Measurements from ENCODE around the gene KRT25.
A peak's percentile ranks its signal among the peaks of the same experiment; 100 is the strongest.

KRT25 gene, protein sequence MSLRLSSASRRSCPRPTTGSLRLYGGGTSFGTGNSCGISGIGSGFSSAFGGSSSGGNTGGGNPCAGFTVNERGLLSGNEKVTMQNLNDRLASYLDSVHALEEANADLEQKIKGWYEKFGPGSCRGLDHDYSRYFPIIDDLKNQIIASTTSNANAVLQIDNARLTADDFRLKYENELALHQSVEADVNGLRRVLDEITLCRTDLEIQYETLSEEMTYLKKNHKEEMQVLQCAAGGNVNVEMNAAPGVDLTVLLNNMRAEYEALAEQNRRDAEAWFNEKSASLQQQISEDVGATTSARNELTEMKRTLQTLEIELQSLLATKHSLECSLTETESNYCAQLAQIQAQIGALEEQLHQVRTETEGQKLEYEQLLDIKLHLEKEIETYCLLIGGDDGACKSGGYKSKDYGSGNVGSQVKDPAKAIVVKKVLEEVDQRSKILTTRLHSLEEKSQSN

DNA sequence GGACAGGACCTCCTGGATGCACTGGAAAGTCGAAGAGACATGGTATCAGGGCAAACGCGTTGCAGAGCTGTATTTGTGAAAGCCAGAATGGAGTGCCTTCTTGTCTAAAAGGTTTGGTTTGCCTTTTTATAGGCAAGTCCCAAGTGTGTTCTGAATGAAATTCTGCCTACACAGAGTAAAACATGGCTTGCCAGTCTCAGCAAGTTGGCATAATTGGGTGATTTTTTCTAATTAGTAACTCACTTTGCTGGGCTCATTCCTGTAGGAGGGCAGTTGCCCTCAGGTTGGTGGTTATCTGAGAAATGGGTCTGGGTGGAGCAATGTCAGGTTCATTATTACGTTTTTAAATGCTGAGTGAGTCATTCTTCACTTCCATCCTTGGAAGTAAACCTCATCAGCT, at the start of gene KRT25:
Gene KRT25, minus strand, starts transcription at position 101 of the 400 bp plus-strand sequence. Its CDS starts 60 bp downstream, at position 41.
- no peak for DNase-seq (ENCODE audit: low read depth)

DNA sequence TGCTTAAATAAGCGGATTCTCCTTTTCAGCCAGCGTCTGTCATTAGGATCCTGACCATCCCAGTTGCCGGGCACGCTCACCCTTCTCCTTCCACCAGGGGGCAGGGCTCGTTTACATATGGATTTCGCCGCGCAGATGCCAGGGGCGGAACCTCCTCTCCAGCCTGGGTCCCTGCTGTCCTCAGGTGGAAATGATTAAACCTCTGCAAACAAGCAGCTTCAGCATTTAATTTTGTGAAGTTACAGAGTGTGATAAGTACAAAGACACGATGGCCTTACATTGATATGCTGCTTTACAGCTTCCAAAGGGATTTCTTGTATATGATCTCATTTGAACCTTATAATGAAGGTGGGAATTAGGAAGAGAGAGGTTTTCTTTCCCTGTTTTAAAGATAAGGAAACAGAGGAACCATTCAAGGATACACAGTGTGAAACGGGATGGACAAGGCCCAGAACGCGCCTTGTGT, 48.5 kb upstream of the KRT25 start:
- peak; percentile 55 for DNase-seq (ENCODE audit: low read depth)

DNA sequence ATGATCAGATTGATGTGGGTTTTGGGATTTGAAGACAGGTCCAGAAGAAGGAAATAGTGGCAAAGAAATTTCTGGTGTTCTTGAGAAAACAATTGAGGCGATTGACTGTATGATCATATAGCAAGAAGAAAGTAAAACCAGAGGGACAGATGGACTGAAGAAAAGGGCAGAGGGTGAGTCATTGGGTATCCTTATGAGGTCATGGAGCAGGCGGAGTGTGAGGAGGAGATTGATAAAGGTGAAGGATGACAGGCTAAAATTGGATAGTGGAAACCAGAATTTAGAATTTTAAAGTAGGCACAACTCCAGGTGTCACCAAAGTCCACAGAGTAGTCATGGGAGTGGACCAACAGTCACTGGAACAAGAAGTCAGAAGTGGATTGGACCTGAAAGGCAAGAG, 46.0 kb upstream of the KRT25 start:
- DNase-seq (ENCODE audit: low read depth) = no peak

DNA sequence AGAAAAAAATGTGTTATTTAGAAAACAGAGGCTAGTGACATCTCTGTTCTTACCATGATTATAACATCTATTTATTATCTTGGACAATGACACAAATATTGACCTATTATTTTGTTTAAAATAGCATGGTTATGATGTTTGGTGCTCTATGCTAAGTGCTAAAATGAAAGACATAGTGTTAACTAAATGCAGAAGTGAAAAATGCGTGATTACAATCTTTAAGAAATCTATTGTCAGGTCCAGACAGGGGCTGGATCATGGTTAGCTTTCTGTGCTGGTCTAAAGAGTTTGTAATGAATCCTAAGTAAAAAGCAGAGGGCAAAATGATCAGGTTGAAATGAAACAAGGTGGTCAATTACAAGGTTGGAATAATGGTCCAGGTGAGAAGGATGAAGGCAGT, 45.2 kb upstream of the KRT25 start:
- no peak for DNase-seq (ENCODE audit: low read depth)

DNA sequence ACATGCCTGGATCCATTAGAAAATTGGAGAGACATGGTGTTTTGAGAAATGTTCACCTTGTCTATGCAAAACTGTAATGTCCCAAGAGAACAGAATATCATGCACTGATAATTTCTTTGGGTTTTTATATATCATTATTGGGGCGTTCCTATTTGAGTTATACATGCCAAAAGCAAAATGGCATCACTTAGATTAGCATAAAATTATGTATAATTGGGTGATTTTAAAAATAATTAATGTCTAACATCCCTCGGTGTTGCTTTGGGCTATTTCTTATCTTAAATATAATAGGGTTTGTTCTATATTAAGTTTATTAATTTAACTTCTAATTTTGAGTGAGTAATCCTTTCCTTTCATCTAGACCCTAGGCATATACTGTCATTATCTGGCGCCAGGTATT, 44.7 kb upstream of the KRT25 start, which contains the start of gene KRT28:
Gene KRT28, minus strand, starts transcription at position 101 of the 400 bp plus-strand sequence. Its CDS starts 66 bp downstream, at position 35.
- DNase-seq (ENCODE audit: low read depth) = no peak

DNA sequence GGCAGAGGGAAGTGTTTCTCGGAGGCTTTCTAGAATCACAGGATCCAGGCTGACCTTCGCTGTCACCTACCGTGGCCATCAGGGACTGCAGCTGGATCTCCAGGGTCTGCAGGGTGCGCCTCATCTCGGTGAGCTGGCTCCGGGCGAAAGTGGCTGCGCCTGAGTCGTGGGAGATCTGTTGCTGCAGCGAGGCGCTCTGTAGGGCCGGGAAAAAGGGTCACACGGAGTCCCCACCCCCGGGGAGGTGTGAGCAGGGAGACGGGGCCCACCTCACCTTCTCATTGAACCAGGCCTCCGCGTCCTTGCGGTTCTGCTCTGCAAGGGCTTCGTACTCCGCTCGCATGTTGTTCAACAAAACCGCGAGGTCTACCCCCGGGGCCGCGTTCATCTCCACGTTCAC, 41.7 kb upstream of the KRT25 start:
- DNase-seq (ENCODE audit: low read depth) = no peak

DNA sequence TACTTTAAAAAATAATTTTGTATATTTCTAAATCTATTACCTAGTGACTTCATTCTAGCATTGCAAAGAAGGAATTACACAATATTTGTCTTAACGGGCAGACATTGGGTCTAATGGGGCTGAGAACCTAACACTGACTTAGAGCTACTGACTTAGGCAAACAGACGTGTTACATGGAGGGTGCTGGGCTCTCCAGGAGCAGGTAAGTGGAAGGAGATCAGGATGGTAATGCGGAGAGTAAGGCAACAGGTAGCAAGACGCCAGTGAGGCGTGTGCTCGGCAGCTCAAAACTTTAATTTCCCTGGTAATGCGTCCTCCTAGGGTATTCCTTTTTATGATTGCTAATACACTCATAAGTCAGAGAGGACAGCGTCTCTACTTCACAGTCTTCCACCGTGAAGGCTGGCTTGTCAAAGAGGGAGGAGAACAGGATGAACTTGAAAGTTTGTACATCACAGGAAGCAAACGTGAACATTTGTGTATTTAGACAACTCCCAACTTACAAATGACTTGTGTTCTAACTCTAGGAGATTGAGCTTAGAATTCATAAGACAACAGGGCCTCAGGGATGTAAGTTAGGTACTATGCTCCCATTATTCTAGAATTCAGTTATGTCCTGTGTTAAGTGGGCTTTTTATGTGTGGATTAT, 40.0 kb upstream of the KRT25 start:
- DNase-seq (ENCODE audit: low read depth) = no peak

DNA sequence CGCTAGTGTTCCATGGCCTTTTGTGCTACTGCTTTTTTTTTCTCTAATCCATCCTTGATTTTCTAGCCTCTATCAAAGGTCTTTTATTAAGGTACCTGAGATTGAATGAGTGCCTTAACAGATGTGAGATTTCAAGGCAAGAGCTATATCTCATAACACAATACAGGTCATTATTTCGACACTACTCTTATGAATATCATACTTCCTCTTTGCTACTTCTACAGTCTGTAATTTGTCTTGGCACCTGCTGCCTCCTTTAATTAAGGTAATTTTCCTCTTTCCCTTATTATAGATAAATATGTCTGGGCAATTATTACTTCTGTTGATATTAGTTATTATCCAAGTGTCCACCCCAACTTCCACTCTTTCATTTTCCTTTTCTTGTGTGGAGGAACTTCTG, 39.3 kb upstream of the KRT25 start:
- no peak for DNase-seq (ENCODE audit: low read depth)

DNA sequence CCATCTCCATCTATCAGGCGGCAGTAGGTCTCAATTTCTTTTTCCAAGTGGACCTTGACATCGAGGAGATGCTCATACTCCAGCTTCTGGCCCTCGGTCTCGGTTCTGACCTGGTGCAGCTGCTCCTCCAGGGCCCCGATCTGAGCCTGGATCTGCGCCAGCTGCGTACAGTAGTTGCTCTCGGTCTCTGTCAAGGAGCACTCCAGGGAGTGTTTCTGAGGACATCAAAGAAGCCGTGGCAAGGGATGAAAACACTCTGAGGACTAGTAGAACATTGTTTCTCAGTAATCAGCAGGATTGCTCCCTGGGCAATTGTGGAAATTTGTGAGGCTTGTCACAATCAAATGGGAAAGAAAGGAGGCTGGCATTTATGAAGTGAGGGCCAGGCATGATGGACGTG, 38.7 kb upstream of the KRT25 start:
- no peak for DNase-seq (ENCODE audit: low read depth)

DNA sequence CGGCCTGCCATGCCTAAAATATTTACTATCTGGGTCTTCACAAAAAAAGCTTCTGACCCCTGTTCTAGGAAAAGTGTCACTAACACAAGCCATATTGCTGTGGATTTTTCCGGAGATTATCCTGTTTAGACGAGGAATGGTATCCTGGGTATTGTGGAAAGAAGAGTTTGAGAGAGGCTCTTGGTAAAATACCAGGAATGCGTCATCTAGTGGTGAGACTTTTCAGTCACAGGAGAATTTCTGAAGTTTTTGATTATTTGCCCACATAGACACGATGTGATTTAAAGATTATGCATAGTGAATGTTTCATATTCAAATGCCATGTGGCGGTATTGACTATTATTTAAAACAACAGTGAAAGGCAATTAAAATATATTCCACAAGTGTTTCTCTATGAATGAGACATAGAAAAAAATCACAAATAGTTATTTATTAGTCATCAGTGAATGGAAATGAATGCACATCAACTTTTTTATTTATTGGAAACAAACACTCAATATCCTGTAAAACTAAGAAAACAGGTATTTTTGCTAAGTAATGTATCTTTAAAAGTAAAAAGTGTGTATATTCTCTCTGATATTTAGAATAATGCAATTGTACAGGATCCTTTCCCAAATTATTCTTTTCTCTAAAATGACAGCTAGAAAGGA, 36.8 kb upstream of the KRT25 start:
- peak; percentile 18 for DNase-seq (ENCODE audit: low read depth)

DNA sequence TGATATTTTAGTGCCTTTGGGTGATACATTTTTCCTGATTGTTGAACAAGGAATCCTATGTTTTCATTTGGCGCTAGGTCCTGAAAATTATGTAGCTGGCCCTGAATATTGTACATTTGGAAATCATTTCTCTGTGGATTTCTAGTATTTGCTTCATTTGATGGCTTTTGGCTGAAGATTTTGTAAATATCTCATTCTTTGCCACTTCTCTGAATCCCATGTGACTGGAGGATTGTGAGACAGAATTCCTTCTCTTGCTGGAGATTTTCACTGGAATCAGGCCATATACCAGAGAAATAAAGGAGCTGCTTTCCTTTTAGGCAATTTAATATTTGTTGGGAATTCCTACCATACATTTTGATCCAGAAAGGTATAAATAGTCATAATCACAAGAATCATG, 36.0 kb upstream of the KRT25 start:
- DNase-seq (ENCODE audit: low read depth) = no peak

DNA sequence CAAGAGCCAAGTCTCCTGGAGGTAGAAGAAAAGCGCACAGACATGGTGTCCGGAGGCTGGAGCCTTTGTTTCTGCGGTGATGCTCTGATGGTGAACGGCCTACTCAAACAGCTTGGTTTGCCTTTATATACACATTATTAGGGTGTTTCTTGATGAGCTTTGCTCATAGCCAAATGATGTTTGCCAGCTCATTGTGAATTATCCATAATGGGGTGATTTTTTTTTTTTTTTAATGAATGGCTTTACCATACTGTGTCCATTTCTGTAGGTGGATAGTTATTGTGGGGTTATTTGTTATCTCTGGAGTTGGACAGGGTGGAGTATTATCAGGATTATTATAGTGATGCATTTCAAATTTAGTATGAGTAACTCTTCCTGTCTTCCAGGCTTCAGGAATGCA, 27.3 kb upstream of the KRT25 start, which contains the start of gene KRT27:
Gene KRT27, minus strand, starts transcription at position 101 of the 400 bp plus-strand sequence. Its CDS starts 57 bp downstream, at position 44.
- DNase-seq (ENCODE audit: low read depth) = no peak

DNA sequence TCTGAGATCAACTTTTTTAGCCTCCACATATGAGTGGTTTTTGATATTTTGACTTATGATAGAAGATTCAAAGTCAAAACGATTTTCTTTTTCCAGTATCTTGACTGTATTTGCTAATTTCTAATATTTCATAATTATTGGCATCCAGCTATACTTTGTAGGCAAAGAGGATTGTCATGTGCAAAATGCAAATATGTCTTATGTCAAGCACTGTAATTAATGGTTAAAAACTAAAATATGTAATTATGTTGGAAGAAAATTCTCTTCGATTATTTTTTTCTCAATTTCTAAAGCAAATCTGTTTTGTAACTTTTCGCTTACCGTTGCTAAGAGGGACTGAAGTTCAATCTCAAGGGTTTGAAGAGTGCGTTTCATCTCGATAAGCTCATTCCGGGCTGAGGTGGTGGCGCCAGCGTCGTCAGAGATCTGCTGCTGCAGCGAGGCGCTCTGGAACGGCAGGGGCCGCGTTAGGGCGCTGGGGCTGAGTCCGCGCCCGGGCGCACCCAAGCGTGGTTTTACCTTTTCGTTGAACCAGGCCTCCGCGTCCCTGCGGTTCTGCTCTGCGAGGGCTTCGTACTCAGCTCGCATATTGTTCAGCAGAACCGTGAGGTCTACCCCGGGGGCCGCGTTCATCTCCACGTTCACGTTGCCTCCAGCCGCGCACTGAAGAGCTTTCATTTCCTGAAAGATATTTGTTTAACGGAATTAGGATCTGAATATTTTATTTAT, 24.2 kb upstream of the KRT25 start:
- DNase-seq (ENCODE audit: low read depth) = no peak

DNA sequence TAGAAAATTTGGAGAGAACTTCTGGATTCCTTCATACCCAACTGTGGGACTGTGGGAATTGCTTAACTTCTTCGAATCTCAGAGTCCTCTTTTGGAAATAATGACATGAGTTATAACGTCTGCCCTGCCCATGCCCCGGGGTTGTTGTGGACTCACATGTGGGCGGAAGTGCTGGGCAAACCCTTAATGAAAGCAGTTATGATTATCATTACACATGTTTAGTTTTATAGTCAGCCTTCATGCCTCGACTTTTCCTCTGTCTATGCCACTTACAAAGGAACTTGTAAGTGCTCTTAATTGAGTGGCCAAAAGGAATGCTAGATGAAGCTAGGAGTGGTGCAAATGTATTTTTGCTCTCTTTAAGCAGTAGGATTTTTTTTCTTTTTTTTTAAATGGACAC, 23.3 kb upstream of the KRT25 start:
- no peak for DNase-seq (ENCODE audit: low read depth)

DNA sequence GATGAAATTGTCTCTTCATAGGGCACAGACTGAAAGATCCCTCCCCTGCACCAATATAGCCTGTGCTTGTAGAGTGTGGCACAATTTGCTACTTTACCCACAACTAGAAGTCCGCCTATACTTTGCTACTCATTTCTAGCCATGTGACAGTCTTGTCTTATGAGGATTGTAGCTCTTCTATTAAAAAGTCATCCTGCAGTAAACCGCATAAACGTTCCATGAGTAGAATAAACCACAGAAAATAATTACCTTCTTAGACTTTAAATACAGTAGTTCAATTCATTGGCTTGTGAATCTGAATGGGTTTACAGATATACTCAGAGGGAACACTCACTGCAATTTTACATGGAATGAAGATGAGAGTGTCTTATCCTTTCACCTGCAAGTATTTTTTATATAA, 22.8 kb upstream of the KRT25 start:
- no peak for DNase-seq (ENCODE audit: low read depth)

DNA sequence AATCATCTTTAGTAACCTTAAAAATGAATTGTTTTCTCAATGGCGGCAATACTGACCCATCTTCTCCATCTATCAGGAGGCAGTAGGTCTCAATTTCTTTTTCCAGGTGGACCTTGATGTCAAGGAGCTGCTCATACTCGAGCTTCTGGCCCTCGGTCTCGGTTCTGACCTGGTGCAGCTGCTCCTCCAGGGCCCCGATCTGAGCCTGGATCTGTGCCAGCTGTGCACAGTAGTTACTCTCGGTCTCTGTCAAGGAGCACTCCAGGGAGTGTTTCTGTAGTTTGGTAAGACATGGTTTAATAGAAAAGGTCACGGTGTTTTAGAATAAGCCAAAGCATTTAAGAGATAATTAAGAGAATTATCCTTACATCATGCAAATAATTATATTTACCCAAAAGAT, 22.3 kb upstream of the KRT25 start:
- no peak for DNase-seq (ENCODE audit: low read depth)

DNA sequence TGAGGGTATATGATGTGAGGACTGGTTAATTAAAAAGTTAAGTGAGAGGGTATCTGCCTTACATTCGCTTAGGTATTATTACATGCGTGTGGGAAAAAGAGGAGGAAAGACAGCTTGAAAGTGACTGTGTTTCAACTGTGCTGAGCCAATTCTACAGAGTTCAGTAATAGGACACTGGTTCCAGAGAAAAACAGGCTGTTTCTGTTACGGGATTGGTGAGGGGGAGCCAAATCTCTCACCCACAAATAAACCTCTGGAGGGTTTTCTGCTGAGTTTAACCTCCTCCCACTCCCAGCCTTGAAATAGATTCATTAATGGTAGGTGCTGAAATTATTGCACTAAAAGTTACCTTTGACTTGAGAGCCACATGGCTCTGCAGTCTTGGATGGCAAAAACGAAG, 20.8 kb upstream of the KRT25 start:
- DNase-seq (ENCODE audit: low read depth) = no peak

DNA sequence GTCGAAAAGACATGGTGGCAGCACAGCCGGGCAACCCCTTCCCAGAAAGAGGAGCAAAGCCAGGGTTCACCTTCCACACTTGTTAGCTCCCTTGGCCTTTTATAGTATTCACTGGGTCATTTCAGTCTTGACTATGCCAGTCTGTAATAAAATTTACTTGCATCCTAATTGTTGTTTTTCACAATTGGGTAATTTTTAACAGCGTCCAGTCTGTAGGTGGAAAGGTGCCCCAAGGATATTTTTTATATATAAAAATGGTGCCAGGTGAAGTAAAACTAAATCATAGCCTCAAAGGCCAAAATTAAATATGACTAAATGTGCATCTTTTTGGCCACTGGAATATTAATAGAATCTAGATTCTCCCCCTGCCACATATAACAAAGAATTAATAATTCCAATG, 17.0 kb upstream of the KRT25 start, which contains the start of gene KRT26:
Gene KRT26, minus strand, starts transcription at position 101 of the 400 bp plus-strand sequence. Its CDS starts 88 bp downstream, at position 13.
- no peak for DNase-seq (ENCODE audit: low read depth)

DNA sequence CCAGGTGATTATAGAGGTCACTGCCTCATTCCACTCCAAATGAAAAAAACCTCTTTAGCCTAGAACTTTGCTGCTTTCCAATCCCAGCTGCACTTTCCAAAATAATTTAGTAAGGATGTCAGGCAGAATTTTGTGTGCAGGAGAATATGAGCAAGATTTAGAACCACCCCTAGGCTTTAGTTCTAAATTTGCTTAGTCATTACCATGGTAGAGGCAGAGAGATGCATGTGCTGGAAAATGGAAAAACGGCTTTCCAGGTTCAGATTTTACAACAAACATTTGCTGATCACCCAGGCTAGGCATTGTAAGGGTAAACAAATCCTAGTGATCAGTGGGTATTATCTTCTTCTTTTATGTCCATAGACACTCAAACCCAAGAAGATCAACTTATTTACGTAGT, 10.5 kb upstream of the KRT25 start:
- DNase-seq (ENCODE audit: low read depth) = no peak

DNA sequence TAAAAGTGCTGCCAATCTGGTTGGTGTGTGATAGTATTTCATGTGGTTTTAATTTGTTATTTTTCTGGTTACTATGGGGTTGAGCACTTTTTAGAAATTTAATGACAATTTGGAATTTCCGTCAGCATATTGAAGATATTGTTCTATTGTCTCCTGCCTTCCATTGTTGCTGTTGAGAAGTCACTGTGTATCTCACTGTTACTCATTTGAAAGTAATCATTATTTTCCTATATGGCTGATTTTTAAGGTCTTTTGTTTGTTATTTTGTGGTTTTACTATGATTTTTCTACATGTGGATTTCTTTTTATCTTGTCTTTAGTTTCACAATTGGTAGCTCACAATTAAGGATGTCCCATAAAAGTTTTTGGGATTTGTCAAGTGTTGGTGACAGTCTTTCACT, 8.6 kb upstream of the KRT25 start:
- no peak for DNase-seq (ENCODE audit: low read depth)

DNA sequence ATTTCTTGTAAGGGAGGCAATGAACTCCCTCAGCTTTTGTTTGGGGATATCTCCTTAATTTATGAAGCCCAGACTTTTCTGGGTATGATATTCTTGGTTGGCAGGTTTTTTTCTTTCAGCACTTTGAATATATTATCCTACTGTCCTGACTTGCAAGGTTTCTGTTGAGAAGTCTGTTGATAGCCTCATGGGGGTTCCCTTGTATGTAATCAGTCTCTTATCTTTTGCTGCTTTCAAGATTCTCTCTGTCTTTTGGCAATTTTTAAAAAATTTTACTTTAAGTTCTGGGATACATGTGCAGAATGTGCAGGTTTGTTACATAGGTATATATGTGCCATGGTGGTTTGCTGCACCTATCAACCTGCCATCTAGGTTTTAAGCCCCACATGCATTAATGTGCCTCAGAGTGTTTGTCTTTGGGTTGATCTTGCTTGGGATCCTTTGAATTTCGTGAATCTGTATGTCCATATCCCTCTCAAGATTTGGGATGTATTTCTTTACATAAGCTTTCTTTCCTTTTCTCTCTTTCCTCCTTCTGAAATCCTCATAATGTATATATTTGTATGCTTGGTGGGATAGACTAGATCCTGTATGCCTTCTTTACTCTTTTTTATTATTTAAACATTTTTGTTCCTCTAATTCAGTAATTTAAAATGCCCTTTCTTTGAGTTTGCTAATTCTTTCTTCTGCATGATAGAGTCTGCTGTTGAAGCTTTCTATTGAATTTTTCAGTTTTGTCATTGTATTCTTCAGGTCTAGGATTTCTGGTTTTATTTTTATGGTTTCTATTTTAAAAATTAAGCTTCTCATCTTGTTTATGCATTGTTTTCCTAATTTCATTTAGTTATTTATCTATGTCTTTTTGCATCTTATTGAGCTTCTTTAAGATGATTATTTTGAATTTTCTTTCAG, 5.2 kb upstream of the KRT25 start:
- no peak for DNase-seq (ENCODE audit: low read depth)
